ENCODE data around the gene MRPL38. TPM values are rescaled to one million over a fixed set of nuclear protein-coding genes. Genes with fewer than 3 reads are reported as not detected.

MRPL38 gene
- total and polyA plus RNA-seq, 2 donors, result 30.5 to 78.6 TPM

GRCh38 chr17:75922963-75923874 lies 18.5 kb upstream of the MRPL38 start:
- Histone ChIP-seq H3K4me3 (ENCODE audit: low read length in 2 of 2) (no peak overlapping the region), H3K36me3 (ENCODE audit: control insufficient read depth in 2 of 2, insufficient read depth in 2 of 2, low read length in 1 of 2) (peaks cover 12 to 33% of the 10 kb centered on the region in 2 donors), H3K27me3 (ENCODE audit: control insufficient read depth in 2 of 2, insufficient read depth in 1 of 2, low read length in 1 of 2) (no peaks in the 10 kb centered on the region), H3K27ac (ENCODE audit: low read depth in 1 of 2, low read length in 1 of 2) (no peak overlapping the region), H3K9me3 (ENCODE audit: control insufficient read depth in 2 of 2, insufficient read depth in 1 of 2, low read length in 1 of 2) (no peaks in the 10 kb centered on the region), H3K4me1 (ENCODE audit: control insufficient read depth in 2 of 2, insufficient read depth in 2 of 2, low read length in 2 of 2) (no peaks in the 10 kb centered on the region)
- 97% methylated on average over 19 of the region's 19 CpGs for WGBS
- no peak for DNase-seq (ENCODE audit: low read depth in 6 of 9, low spot score in 9 of 9)

GRCh38 chr17:75922173-75922961 lies 17.7 kb upstream of the MRPL38 start:
- Histone ChIP-seq H3K9me3 (ENCODE audit: control insufficient read depth in 2 of 2, insufficient read depth in 1 of 2, low read length in 1 of 2) (no peaks in the 10 kb centered on the region), H3K4me1 (ENCODE audit: control insufficient read depth in 2 of 2, insufficient read depth in 2 of 2, low read length in 2 of 2) (peaks cover 0 to 3% of the 10 kb centered on the region in 2 donors), H3K36me3 (ENCODE audit: control insufficient read depth in 2 of 2, insufficient read depth in 2 of 2, low read length in 1 of 2) (peaks cover 12 to 38% of the 10 kb centered on the region in 2 donors), H3K27me3 (ENCODE audit: control insufficient read depth in 2 of 2, insufficient read depth in 1 of 2, low read length in 1 of 2) (no peaks in the 10 kb centered on the region), H3K27ac (ENCODE audit: low read depth in 1 of 2, low read length in 1 of 2) (no peak overlapping the region), H3K4me3 (ENCODE audit: low read length in 2 of 2) (no peak overlapping the region)
- DNase-seq (ENCODE audit: low read depth in 6 of 9, low spot score in 9 of 9), result no peak
- WGBS, result 96% methylated on average over 18 of the region's 18 CpGs

- Histone ChIP-seq H3K9me3 (ENCODE audit: control insufficient read depth in 2 of 2, insufficient read depth in 1 of 2, low read length in 1 of 2) (no peaks in the 10 kb centered on the region), H3K4me3 (ENCODE audit: low read length in 2 of 2) (no peak overlapping the region), H3K27me3 (ENCODE audit: control insufficient read depth in 2 of 2, insufficient read depth in 1 of 2, low read length in 1 of 2) (no peaks in the 10 kb centered on the region), H3K4me1 (ENCODE audit: control insufficient read depth in 2 of 2, insufficient read depth in 2 of 2, low read length in 2 of 2) (peaks cover 0 to 3% of the 10 kb centered on the region in 2 donors), H3K36me3 (ENCODE audit: control insufficient read depth in 2 of 2, insufficient read depth in 2 of 2, low read length in 1 of 2) (peaks cover 11 to 41% of the 10 kb centered on the region in 2 donors), H3K27ac (ENCODE audit: low read depth in 1 of 2, low read length in 1 of 2) (no peak overlapping the region)
- no peak for DNase-seq (ENCODE audit: low read depth in 6 of 9, low spot score in 9 of 9)
- WGBS, result 98% methylated on average over 15 of the region's 15 CpGs
These were observed 16.9 kb upstream of the MRPL38 start for GRCh38 chr17:75921596-75921995.

- no peak for DNase-seq (ENCODE audit: low read depth in 6 of 9, low spot score in 9 of 9)
- 96% methylated on average over 11 of the region's 11 CpGs for WGBS
- no peak overlapping the region for H3K27ac ChIP-seq (ENCODE audit: low read depth in 1 of 2, low read length in 1 of 2)
- H3K9me3 ChIP-seq (ENCODE audit: control insufficient read depth in 2 of 2, insufficient read depth in 1 of 2, low read length in 1 of 2), result no peaks in the 10 kb centered on the region
- H3K4me1 ChIP-seq (ENCODE audit: control insufficient read depth in 2 of 2, insufficient read depth in 2 of 2, low read length in 2 of 2), result peaks cover 0 to 3% of the 10 kb centered on the region in 2 donors
- H3K4me3 ChIP-seq (ENCODE audit: low read length in 2 of 2), result no peak overlapping the region
- H3K27me3 ChIP-seq (ENCODE audit: control insufficient read depth in 2 of 2, insufficient read depth in 1 of 2, low read length in 1 of 2), result no peaks in the 10 kb centered on the region
- peaks cover 0 to 31% of the 10 kb centered on the region in 2 donors for H3K36me3 ChIP-seq (ENCODE audit: control insufficient read depth in 2 of 2, insufficient read depth in 2 of 2, low read length in 1 of 2)
These were observed 15.4 kb upstream of the MRPL38 start for GRCh38 chr17:75920045-75920560.

GRCh38 chr17:75919611-75920010 lies 14.9 kb upstream of the MRPL38 start:
- peaks cover 2 to 29% of the 10 kb centered on the region in 2 donors for H3K36me3 ChIP-seq (ENCODE audit: control insufficient read depth in 2 of 2, insufficient read depth in 2 of 2, low read length in 1 of 2)
- DNase-seq (ENCODE audit: low read depth in 6 of 9, low spot score in 9 of 9), result no peak
- H3K4me3 ChIP-seq (ENCODE audit: low read length in 2 of 2), result no peak overlapping the region
- WGBS, result 97% methylated on average over 22 of the region's 22 CpGs
- no peak overlapping the region for H3K27ac ChIP-seq (ENCODE audit: low read depth in 1 of 2, low read length in 1 of 2)
- H3K4me1 ChIP-seq (ENCODE audit: control insufficient read depth in 2 of 2, insufficient read depth in 2 of 2, low read length in 2 of 2), result peaks cover 0 to 3% of the 10 kb centered on the region in 2 donors
- H3K27me3 ChIP-seq (ENCODE audit: control insufficient read depth in 2 of 2, insufficient read depth in 1 of 2, low read length in 1 of 2), result no peaks in the 10 kb centered on the region
- H3K9me3 ChIP-seq (ENCODE audit: control insufficient read depth in 2 of 2, insufficient read depth in 1 of 2, low read length in 1 of 2), result no peaks in the 10 kb centered on the region

- WGBS, result 97% methylated on average over 31 of the region's 31 CpGs
- no peak overlapping the region for H3K27ac ChIP-seq (ENCODE audit: low read depth in 1 of 2, low read length in 1 of 2)
- peaks cover 0 to 3% of the 10 kb centered on the region in 2 donors for H3K4me1 ChIP-seq (ENCODE audit: control insufficient read depth in 2 of 2, insufficient read depth in 2 of 2, low read length in 2 of 2)
- no peak overlapping the region for H3K4me3 ChIP-seq (ENCODE audit: low read length in 2 of 2)
- H3K27me3 ChIP-seq (ENCODE audit: control insufficient read depth in 2 of 2, insufficient read depth in 1 of 2, low read length in 1 of 2), result no peaks in the 10 kb centered on the region
- H3K9me3 ChIP-seq (ENCODE audit: control insufficient read depth in 2 of 2, insufficient read depth in 1 of 2, low read length in 1 of 2), result no peaks in the 10 kb centered on the region
- no peak for DNase-seq (ENCODE audit: low read depth in 6 of 9, low spot score in 9 of 9)
- H3K36me3 ChIP-seq (ENCODE audit: control insufficient read depth in 2 of 2, insufficient read depth in 2 of 2, low read length in 1 of 2), result peaks cover 2 to 32% of the 10 kb centered on the region in 2 donors
These were observed 13.3 kb upstream of the MRPL38 start for GRCh38 chr17:75917917-75918445.

- 86% methylated on average over 23 of the region's 23 CpGs for whole genome bisulfite sequencing
- H3K27me3 ChIP-seq (ENCODE audit: control insufficient read depth in 2 of 2, insufficient read depth in 1 of 2, low read length in 1 of 2), result no peaks in the 10 kb centered on the region
- H3K27ac ChIP-seq (ENCODE audit: low read depth in 1 of 2, low read length in 1 of 2), result no peak overlapping the region
- H3K4me3 ChIP-seq (ENCODE audit: low read length in 2 of 2), result no peak overlapping the region
- H3K9me3 ChIP-seq (ENCODE audit: control insufficient read depth in 2 of 2, insufficient read depth in 1 of 2, low read length in 1 of 2), result no peaks in the 10 kb centered on the region
- no peak for DNase-seq (ENCODE audit: low read depth in 6 of 9, low spot score in 9 of 9)
- H3K36me3 ChIP-seq (ENCODE audit: control insufficient read depth in 2 of 2, insufficient read depth in 2 of 2, low read length in 1 of 2), result peaks cover 2 to 28% of the 10 kb centered on the region in 2 donors
- peaks cover 0 to 3% of the 10 kb centered on the region in 2 donors for H3K4me1 ChIP-seq (ENCODE audit: control insufficient read depth in 2 of 2, insufficient read depth in 2 of 2, low read length in 2 of 2)
These were observed 12.6 kb upstream of the MRPL38 start for GRCh38 chr17:75917141-75917916.

GRCh38 chr17:75915268-75915667 lies 10.6 kb upstream of the MRPL38 start:
- H3K27me3 ChIP-seq (ENCODE audit: control insufficient read depth in 2 of 2, insufficient read depth in 1 of 2, low read length in 1 of 2), result no peaks in the 10 kb centered on the region
- peaks cover 5 to 32% of the 10 kb centered on the region in 2 donors for H3K36me3 ChIP-seq (ENCODE audit: control insufficient read depth in 2 of 2, insufficient read depth in 2 of 2, low read length in 1 of 2)
- 86% methylated on average over 8 of the region's 8 CpGs for WGBS

More at GRCh38 chr17:75915268-75915667, 10.6 kb upstream of the MRPL38 start:
- Histone ChIP-seq H3K27ac (ENCODE audit: low read depth in 1 of 2, low read length in 1 of 2) (no peak overlapping the region), H3K4me3 (ENCODE audit: low read length in 2 of 2) (no peak overlapping the region), H3K9me3 (ENCODE audit: control insufficient read depth in 2 of 2, insufficient read depth in 1 of 2, low read length in 1 of 2) (no peaks in the 10 kb centered on the region), H3K4me1 (ENCODE audit: control insufficient read depth in 2 of 2, insufficient read depth in 2 of 2, low read length in 2 of 2) (peaks cover 0 to 5% of the 10 kb centered on the region in 2 donors)
- no peak for DNase-seq (ENCODE audit: low read depth in 6 of 9, low spot score in 9 of 9)
